ENCODE results near the gene POC1B. TPM values are rescaled to one million over a fixed set of nuclear protein-coding genes. Genes with fewer than 3 reads are reported as not detected.

Gene POC1B
- total RNA-seq, 1 experiment from 2014 or later = 43.9 TPM

DNA sequence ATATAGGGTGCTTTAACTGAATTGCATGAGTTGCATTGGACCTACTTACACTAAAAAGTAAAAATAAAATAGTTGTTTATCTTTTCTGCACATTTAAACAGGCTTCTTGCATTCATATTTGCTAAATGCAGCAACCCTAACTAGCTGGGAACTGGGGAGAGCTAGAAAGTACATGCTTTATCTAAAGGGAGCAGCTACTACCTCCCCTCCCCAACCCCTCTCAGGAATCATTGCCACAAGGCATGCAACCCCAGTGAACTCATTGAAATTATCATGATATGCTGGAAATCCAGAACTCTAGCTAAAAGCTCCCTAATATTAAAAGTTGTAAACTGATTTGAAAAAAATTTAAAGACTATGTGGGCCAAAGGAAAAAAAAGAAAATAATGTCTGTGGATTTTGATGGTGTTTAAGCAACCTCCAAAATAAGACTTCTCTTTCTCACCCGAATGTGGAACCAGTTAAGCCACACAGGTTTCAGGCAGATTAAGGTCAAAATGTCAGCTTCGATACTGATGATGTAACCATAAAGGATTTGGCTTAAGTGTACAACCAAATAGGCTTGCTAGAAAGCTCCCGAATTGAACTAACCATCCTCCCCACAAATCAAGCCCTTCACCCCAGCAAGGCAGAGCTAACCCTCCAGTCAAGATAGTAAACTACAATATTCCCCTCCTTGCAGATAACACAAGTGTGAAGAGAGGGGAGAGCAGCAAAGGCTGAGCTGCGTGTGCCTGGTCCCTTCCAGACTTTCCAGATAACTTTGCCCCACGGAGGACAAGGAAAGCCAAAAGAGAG, 13.8 kb upstream of the POC1B start:
- no peak for DNase-seq (ENCODE audit: extremely low read depth, low read depth)

DNA sequence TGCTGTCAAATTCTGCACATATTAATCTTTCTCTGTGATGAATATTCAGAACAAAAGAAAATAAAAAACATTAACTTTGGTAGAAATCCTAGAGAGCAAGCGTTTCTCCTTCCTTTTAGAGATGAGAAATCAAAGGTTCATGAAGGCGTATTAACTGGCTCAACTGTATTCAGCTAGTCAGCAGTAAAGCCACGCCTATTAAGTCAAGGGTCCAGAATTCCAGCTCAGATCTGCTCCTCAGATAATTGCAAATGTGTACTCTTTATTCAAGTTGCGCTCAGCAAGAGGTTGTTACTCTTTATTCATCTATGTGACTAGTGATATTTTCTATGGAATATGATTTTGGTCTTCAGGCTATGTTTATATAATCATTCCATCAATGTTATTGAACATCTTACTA, 13.1 kb upstream of the POC1B start:
- no peak for DNase-seq (ENCODE audit: extremely low read depth, low read depth)

DNA sequence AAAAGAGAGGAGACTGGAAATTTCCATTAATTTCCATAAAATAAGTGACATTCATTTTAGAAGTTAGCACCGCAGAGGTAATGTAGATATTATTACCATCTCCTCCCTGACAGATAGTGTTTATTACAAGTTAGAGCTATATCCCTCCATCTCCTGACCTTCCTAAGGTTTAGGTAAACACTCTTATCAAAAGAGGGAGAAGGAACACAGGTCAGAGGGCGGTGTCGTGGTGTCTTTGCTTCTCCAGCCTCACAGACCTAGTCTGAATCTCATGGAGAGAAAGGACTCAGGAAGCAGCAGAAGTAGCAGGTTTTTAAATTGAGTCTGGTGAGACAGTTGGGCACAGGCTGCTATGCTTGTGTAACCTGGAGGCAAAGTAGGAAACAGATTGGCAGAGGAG, 11.5 kb upstream of the POC1B start:
- DNase-seq (ENCODE audit: extremely low read depth, low read depth) = no peak

DNA sequence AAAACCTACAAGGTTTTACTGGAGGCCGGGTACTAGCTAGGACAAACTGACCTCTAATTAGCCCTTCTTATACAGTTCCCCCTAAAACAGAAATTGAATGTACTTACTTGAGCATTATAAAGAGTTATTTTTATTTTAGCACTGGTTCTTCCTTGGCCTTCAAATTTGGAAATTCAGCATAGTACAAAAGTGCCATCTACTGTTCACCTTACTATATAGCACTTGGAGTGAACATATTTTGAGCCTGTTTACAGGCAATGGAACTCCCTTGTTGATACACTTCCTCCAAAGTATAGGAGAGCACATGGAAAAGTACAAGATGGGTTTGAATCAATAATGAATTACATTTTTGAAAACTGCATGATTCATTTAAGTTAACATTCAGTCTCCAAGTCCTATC, 3.9 kb upstream of the POC1B start:
- DNase-seq (ENCODE audit: extremely low read depth, low read depth) = peak; percentile 52

DNA sequence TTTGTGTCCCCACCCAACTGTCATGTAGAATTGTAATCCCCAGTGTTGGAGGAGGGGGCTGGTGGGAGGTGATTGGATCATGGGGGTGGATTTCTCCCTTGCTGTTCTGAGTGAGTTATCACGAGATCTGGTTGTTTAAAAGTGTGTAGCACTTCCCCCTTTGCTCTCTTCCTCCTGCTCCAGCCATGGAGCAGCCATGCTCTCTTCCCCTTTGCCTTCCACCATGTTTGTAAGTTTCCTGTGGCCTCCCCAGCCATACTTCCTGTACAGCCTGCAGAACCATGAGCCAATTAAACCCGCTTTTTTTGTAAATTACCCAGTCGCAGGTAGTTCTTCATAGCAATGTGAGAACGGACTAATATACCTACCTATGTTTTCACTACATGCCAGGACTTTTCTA, 2.6 kb upstream of the POC1B start:
- no peak for DNase-seq (ENCODE audit: extremely low read depth, low read depth)

DNA sequence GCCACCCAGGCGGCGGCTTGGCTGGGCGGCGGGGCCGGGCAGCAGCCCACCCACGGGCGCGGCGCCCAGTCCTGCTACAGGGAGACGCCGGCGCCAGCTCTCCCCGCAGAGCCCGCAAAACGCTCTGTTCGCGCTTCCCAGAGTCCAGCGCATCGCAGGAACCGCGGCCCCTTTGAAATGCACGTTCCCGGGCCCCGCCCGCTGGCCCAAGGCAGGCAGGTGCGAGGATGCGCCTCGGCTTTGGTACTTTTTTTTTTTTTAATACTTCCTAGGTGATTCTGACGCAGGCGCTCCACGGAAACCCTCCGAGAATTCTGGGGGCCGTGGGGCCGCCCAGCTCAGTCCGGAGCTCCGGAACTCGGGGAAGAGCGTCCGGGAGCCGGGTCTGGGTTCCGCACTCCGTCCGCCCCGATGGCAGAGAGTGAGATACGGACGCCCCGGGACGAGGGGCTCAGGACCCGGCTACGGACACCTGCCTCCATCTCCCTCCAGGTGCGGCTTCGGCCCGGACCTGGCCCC, 483 bp downstream of the POC1B start:
- DNase-seq (ENCODE audit: extremely low read depth, low read depth) = no peak

DNA sequence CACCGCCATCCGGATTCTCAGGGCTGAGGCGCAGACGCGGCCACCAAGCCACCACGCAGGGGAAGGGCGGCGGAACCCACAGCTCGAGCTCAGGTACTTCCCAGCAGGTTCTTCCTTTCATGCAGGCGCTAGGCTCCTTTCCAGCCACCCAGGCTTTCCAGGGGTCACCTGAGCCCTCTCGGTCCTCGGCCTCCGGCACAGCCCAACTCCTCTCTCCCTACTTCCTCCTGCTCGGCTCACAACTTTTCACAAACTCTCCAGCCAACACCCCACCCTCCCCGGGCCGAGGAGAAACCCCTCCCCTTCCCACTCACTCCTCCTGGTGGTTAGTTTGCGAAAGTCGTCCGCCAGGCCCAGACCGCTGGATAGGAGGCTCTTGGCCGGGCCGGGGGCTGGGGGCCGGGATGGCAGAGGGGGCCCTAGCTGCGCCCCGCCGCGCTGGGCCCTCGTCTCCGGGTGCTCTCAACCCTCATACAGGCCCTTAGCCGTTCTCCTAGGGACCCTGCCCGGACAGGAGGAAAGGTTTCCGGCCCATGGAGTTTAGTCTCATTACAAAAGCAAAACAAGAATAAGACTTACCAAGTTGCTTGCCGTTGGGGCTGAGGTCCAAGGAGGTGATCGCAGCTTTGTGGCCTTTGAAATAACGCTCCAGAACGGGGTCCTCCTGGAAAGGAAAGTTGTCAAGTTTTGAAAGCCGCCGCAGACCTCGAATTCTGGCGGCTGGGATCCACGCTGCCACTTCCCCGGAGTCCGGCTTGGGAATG, 1.1 kb downstream of the POC1B start, which contains the start of gene GALNT4:
TSS of gene GALNT4 (minus strand) at position 256 of the 764 bp plus-strand sequence. CDS start at position 9, 247 bp downstream.
- peak; percentile 87 for DNase-seq (ENCODE audit: extremely low read depth, low read depth)

DNA sequence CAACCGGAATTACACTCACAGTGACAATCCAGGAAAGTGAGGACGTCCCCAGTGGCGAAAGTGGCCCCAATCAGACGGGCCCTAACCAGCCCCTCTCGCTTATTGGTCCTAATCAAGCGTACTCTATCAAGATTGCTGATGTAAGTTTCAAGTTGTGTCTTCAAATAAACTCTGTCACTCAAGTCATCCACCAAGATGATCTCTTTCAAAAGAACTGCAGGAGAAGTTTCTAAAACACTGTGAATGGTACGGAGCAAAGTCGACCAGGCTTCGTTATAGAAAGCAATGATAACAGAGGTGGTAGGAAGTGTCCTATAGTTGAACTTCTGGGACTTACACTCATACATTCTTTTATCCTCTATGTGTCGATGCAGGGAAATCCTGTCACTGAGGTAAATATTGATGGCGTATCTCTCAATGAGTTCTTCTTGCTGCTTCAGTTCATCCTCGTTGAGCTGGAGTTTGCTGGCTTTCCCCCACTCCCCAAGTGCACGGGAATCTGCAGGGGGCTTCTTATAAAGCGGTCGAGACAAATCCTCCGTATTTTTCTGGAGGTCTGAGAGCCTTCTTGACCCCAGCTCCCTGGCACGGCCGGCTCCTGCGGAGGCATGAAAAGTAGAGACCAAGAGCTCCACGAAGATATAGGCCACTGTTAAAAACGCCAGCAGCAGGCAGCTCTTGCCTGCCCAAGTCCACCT, 1.9 kb downstream of the POC1B start:
- DNase-seq (ENCODE audit: extremely low read depth, low read depth) = no peak

DNA sequence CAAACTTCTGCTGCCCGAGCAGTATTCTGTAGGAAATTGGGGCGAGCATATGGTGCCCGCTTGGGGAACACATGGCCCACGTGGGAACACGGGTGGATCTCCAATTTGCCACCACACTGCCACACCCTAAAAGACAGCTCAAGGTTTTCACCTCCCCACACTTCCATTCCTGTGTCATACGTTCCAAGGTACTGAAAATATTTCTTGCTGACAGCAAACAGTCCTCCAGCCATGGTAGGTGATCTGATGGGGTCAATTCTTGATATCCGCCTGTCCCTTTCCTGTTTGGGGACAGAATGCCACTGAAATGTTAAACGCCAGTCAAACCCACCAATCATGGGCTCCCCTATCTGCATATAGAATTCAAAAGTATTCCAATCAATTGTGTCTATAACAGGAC, 2.5 kb downstream of the POC1B start:
- DNase-seq (ENCODE audit: extremely low read depth, low read depth) = no peak

DNA sequence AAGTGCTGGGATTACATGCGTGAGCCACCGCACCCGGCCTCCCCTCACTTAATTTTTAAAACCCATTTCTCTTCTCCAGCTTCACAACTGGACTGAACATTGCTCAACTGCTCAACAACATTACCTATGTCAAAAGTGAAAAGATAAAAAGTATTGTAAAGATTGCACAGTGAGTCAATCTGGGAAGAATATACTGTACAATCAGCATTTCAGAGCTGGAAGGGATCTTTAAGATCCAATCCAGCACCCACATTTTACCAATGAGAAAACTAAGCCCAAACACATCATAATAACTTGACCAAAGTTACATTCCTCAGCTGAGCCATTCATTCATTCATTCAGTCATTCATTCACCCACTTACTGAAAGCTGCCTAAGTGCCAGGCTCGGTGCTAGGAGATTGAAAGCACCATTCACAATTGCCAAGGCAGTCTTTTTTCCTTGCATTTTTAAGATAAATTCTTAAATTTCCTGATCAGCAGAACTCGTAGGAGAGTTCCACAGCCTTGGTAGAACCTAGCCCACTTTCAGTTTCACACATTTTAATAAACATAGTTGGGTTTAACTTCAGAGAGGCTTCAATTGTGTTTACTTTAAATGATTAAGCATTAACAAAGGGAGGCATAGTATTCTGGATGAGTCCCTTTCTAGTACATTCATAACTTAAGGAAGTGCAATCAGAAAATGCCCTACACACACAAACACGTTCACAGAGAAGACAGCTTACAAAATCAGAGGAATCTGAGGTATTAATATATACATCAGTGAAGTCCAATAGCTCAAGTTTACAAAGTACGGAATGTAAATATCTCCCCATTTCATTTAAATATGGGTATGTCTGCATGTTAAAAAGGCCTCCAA, 4.3 kb downstream of the POC1B start:
- DNase-seq (ENCODE audit: extremely low read depth, low read depth) = no peak

DNA sequence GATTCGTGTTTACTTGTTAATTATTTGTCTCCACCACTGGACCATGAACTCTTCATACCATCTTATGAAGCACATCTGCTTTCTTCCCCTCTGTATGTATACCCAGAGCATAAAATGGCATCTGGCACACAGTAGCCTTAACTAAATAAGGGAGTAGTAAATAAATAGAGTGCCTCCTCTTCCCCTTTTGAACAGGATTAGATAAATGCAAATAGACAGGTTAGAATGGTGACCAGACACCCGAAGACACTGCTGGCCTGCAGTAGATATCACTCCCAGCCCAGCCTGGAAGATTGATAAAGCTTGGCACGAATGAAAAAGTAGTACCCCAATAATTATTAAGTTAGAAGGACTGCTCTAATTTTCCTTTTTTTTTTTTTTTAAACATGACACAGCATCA, 8.1 kb downstream of the POC1B start:
- no peak for DNase-seq (ENCODE audit: extremely low read depth, low read depth)

DNA sequence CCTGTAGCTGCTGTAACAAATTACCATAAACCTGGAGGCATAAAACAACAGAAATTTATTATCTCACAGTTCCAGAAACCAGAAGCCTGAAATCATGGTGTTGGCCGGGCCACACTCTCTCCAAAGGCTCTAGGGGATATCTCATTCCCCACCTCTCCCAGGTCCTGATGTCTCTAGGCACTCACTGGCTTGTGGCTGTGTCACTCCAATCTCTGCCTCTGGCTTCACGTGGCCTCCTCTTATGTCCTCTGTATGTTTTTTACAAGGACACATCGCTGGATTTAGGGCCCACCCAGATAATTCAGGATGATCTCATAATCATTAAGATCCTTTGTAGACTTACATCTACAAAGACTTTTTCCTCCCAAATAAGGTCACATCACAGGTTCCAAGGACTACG, 9.2 kb downstream of the POC1B start:
- no peak for DNase-seq (ENCODE audit: extremely low read depth, low read depth)

DNA sequence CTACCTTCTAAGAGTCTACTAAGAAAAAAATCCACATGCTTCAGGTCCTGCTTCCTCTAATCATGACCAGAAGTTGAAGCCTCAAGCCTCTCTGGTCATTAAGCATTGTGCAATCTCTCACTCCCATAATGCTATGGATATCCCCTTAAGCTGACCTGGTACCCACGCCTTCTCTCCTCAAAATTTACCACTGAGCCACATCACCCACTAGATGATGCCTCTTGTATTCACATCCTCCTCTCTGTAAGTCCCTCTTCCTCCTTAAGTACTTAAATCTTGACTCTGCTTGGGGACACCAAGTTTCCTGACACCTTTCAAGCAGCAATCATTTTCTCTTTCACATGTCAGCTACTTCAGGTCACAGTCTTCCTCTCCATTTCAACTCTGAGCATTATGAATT, 11.1 kb downstream of the POC1B start:
- DNase-seq (ENCODE audit: extremely low read depth, low read depth) = no peak

DNA sequence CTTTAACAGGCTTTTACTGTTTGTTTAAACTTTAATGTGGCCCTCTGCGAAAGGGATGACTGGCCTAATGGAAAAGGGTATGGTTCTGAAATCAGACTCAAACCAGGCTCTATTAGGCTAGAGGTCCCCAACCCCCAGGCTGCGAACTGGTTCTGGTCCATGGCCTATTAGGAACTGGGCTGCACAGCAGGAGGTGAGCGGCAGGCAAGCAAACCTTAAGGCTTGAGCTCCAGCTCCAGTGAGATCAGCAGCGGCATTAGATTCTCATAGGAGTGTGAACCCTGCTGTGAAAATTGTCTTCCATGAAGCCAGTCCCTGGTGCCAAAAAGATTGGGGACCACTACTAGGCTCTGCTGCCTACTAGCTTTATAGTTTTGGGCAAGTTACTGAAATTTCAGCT, 12.3 kb downstream of the POC1B start:
- peak; percentile 35 for DNase-seq (ENCODE audit: extremely low read depth, low read depth)

DNA sequence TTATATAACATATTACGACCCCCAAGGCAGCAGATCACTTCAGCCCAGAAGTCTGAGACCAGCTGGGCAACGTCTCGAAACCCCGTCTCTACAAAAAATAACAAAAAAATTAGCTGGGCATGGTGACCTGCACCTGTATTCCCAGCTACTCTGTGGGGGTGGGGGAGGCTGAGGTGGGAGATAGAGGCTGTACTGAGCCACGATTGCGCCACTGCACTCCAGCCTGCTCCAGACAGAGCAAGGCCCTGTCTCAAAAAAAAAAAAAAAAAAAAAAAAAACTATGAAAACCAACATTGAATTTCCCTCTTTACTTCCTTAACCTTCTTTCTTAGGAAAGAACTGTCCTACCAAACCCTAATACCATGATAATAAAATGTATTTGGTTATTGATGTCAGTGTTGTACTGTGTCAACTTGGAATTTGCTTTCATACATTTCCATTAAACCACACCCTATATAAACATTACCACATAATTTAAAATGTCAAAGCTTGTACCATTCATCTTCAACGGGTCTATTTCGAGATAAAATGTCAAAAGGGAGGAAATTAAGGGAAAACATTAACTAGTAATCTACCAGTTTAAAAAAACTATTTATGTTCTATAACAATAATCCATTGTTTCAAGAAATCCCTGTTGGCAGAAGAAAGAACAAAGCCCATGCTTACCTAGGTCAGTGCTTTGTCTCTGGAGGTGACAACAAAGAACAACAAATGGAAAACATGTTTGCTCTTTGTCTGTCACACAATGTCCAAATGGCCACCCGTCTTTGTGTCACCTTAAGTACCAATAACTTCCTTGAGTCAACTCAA, 18.6 kb downstream of the POC1B start:
- no peak for DNase-seq (ENCODE audit: extremely low read depth, low read depth)

DNA sequence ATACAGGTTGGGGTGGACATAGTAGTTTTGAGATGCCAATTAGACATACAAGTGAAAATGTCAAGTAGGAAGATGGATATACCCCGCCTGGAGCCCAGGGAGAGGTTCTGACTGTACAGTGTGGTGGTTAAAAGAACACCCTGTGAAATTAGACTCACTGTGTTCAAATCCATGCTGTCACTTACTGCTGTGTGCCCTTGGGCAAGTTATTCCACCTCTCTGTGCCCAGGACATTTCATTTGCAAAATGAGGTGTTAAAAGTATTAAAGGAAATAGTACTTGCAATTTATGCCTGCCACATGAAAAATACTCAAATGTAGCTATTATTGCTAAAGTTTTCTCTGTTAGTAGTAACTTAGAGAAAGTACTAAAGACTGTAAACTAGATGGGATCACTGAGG, 19.8 kb downstream of the POC1B start:
- DNase-seq (ENCODE audit: extremely low read depth, low read depth) = no peak

DNA sequence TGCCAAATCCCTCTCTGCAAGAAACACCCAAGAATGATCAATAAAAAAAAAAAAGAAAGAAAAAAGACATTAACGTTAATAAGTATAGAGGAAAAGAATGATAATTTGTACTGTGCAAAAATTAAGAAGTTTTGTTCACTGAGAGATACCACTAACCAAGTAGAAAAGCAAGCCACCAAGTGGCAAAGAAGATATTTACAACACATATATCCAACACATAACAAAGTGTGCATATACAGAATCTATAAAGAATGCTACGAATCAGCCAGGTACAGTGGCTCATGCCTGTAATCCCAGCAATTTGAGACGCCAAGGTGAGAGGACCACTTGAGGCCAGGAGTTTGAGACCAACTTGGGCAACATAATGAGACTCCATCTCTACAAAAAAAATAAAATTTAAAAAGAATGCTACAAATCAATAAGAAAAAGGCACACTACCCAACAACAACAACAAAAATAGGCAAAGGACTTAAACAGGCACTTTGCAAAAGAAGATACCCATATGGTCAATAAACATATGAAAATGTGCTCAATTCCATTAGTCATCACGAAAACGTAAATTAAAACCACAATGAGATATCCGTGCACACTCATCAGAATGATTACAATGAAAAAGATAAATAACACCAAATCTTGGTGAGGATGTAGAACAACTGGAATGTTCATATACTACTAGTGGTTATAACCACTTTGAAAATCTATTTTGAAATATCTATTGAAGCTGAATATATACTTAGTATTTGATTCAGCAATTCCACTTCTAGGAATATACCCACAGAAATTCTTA, 21.1 kb downstream of the POC1B start:
- DNase-seq (ENCODE audit: extremely low read depth, low read depth) = no peak

DNA sequence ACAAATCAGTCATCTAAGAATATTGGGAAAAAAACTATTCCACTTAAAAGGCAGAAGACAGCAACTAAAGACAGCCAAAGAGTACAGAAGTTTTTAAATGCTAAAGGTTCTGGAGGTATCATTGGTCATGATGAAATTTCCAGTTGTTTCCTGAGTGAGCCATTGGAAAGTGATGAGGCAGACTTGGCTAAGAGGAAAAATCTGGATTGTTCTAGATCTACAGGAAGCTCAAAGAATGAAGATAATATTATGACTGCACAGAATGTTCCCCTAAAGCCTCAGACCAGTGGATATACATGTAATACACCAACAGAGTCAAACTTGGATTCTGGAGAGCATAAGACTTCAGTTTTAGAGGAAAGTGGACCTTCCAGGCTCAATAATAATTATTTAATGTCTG, 24.1 kb downstream of the POC1B start:
- no peak for DNase-seq (ENCODE audit: extremely low read depth, low read depth)

DNA sequence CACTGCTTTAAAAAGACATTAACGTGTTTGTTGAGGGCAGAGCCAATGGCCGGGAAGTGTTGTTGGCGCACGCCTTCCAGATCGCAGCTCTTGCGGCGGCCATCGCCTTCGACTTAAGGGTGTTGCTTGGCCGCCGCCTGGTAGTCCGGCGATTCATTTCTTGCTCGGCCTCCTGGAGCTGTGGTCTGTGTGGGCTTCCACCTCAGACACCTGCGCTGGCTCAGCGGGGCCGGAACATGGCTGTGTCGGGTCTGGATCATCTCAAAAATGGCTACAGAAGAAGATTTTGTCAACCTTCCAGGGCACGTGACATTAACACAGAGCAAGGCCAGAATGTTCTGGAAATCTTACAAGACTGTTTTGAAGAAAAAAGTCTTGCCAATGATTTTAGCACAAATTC, 26.0 kb downstream of the POC1B start:
- DNase-seq (ENCODE audit: extremely low read depth, low read depth) = no peak

Measured in NCI-H460 (cell line).